GM18520 (cell line): Measurements from ENCODE around the gene RNF215.

Source experiments
- ATAC-seq: cut with Tn5 transposase; IDR thresholded peaks from one replicate; pipeline ENCODE4 v1.9.1; 2021; ENCODE audit not compliant: unreplicated experiment

RNF215 gene

GRCh38 chr22:30397656-30398635 is 10.7 kb upstream of the RNF215 start:
- ATAC-seq, result no peak

- no peak for ATAC-seq
These were observed 9.9 kb upstream of the RNF215 start, which contains the start of gene SEC14L2 for GRCh38 chr22:30396871-30397655. SEC14L2 (plus strand) TSS chr22:30397018; CDS start chr22:30397117, 99 bp downstream.

GRCh38 chr22:30393885-30394284 is 6.7 kb upstream of the RNF215 start:
- ATAC-seq, result no peak

- ATAC-seq, result no peak
These were observed 6.1 kb upstream of the RNF215 start for GRCh38 chr22:30393322-30393680.

GRCh38 chr22:30392661-30393321 is 5.6 kb upstream of the RNF215 start:
- no peak for ATAC-seq

GRCh38 chr22:30390974-30391691 is 3.9 kb upstream of the RNF215 start:
- ATAC-seq, result no peak

- ATAC-seq, result no peak
These were observed 627 bp downstream of the RNF215 start for GRCh38 chr22:30386608-30386959.

GRCh38 chr22:30385942-30386341 is 1.3 kb downstream of the RNF215 start:
- no peak for ATAC-seq

GRCh38 chr22:30383061-30383460 is 4.2 kb downstream of the RNF215 start:
- no peak for ATAC-seq

- ATAC-seq, result no peak
These were observed 4.9 kb downstream of the RNF215 start for GRCh38 chr22:30382340-30382739.

GRCh38 chr22:30381264-30381663 is 5.9 kb downstream of the RNF215 start:
- no peak for ATAC-seq

- ATAC-seq, result no peak
These were observed 7.2 kb downstream of the RNF215 start for GRCh38 chr22:30380011-30380410.

- no peak for ATAC-seq
These were observed 11.8 kb downstream of the RNF215 start for GRCh38 chr22:30375312-30375849.

GRCh38 chr22:30373331-30374325 is 13.6 kb downstream of the RNF215 start:
- no peak for ATAC-seq

GRCh38 chr22:30372915-30373314 is 14.3 kb downstream of the RNF215 start:
- no peak for ATAC-seq

- no peak for ATAC-seq
These were observed 15.2 kb downstream of the RNF215 start for GRCh38 chr22:30371981-30372380.

- no peak for ATAC-seq
These were observed 15.9 kb downstream of the RNF215 start for GRCh38 chr22:30371321-30371720.

GRCh38 chr22:30370641-30371230 is 16.5 kb downstream of the RNF215 start:
- ATAC-seq, result no peak

- no peak for ATAC-seq
These were observed 18.8 kb downstream of the RNF215 start for GRCh38 chr22:30368420-30368819.
